SIG-M5 treated with dmso at 0.1 percent for 504 hours (cell line): ENCODE results near the gene NKX6-1.
A peak's percentile ranks its signal among the peaks of the same experiment; 100 is the strongest.

Source experiments
- DNase-seq: peaks from one replicate; lab custom pipeline; 2025; ENCODE audit not compliant: unreplicated experiment; lab: John Stamatoyannopoulos, UW

NKX6-1 gene

GRCh38 chr4:84479663-84480062 is 19.4 kb downstream of the NKX6-1 start:
- DNase-seq: no peak

DNA sequence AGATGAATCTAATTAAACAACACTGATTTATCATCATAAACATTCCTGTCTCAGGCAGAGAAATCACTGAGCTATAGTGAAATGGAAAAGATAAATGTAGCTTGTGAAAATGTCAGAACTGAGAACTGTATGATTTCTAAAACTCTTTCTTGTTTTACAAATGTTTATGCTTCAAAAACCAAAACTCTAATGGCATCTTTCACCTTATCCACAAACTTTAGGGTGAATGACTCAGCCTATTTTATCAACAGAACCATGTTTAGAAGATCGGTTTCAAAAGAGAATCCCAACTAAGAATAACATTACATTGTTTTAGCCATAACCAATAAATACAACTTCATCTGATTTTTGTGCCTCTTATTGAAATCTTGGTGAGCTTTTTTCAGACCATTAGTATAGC is 21.4 kb downstream of the NKX6-1 start:
- DNase-seq: no peak

DNA sequence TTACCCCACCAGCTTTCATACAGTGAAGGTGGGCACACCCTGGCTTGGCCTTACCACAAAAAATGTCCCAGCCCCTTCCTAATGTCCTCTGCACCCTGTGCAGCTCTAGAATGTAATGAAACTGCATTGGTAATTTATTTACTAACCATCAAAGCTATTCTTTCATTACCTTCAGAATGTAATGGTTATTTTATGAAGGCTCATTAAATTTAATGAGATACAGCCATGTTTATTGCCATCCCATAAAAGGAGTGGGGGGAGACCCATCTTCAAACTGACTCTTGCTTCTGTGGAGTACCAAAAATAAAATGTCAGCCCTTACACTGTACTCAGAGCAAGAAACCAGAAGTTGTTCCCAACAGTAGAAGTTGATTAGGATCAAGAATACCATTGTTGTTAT is 25.0 kb downstream of the NKX6-1 start:
- no peak for DNase-seq

DNA sequence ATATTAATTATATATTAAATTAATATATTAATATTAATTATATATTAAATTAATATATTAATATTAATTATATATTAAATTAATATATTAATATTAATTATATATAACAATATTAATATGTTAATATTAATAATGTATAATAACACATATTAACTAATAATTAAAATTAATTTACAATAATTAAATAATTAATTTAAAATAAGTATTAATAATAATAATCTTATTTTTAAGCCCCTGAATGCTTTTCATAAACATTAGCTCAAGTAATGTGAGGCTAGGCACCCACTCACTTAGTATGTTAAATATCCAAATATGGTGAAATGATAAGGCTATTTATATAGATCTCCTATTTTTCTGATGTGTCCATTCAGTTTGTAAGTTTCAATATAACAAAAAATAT is 26.9 kb downstream of the NKX6-1 start:
- DNase-seq: no peak

DNA sequence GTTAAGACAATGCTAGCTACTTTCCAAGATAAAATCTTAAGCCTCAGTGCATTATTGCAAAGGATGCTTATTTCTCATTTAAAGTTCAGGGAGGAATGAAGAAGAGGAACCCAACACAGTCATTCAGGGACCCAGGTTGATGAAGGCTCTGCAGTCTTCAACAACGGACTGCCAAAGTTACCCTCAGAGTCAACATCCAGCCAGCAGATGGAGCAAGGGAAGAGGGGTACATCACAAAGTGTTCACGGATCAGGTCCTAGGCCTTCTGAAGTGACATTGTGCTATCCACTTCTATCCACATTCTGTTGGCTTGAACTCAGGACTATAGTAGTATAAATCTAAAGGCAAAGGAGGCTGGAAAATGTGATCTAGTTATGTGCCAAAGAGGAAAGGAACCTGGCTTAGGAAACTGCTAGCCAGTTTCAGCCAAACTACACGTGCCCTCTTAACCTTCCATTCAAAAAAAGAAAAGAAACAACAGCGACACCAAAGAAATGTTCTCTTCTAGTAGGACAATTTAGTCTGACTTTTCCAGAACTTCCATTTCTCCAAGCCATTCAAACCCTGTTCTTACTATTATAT is 28.8 kb downstream of the NKX6-1 start:
- DNase-seq: no peak

DNA sequence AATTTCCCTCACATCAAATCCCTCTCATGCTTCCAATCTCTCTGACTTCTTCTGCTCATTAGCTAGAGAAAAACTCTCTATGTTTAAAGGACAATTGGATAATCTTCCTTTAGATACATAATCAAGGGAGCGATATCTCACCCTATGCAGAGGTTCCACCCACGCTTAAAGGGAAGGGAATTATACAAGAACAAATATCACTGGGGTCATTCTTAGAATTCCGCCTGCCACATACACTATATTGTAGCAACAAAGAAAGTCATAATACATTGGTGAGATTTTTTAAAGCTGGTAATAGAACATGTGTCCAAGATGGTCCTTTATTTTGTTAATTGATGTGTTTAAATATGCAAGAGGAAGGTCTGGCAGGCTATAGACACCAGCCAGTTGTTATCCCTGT is 31.5 kb downstream of the NKX6-1 start:
- no peak for DNase-seq

DNA sequence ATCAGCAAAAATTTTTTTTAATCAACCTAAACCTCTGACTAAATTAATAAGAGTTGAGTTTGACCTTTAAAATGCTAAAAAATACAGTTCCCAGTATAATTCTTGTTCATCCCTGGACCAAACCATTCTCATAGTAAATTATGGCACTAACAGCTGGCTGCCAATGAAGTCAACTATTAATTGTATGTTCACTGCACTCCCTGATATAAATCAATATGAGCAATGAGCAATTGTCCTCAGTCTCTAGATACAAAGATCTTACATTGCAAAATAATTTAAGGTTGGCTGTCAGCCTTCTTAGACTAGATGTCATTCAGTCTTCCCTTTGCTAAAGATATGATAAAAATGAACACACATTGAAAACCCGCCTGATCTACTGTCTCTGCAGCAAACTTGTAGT is 39.3 kb downstream of the NKX6-1 start:
- DNase-seq: no peak

DNA sequence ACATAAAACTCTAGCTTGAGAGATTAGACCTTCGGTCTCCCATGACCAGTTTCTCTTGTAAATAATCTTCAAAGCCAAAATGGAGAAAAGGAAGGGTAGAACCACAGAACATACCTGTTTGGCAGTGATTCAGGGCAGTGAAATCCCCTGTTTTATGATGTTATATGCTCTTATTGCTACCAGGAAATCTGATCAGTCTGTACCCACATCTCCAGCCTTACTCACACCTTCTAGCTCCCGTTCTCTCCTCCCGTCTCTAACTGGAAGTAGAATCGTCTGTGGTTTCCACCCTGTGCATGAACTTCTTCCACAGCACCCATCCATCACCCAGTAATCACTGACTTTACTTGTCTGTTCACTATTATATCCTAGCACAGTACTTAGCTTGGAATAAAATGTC is 42.9 kb downstream of the NKX6-1 start:
- no peak for DNase-seq

GRCh38 chr4:84455697-84456096 is 43.4 kb downstream of the NKX6-1 start:
- no peak for DNase-seq

- DNase-seq: peak; percentile 9
Measured at GRCh38 chr4:84451546-84451945, 47.5 kb downstream of the NKX6-1 start.

- DNase-seq: no peak
Measured at GRCh38 chr4:84443523-84443922, 55.6 kb downstream of the NKX6-1 start.

- DNase-seq: no peak
Measured at GRCh38 chr4:84442778-84443177, 56.3 kb downstream of the NKX6-1 start.
